Lung (tissue), 12 donors: ENCODE measurements around the gene UBE2D1. TPM values are rescaled to one million over a fixed set of nuclear protein-coding genes. Genes with fewer than 3 reads are reported as not detected.
A peak's percentile ranks its signal among the peaks of the same experiment; 100 is the strongest.

ENCODE experiments used
- ATAC-seq: fragments of 200-7000 bp; cut with Tn5 transposase; one replicate; pipeline ENCODE4 v1.9.1; 2020; ENCODE audit warnings: moderate number of reproducible peaks; ENCODE audit not compliant: insufficient read depth, low FRiP score
- DNase-seq, 3 donors: peaks; one replicate each; pipeline ENCODE4 v3.0.0-alpha.2; 2013 to 2017
- H3K27ac ChIP-seq, 2 donors: one replicate each; pipeline ENCODE4 v1.5.1; 2013; ENCODE audit warnings: mild to moderate bottlenecking in 2 of 2, moderate library complexity in 2 of 2, control low read depth in 1 of 2, inconsistent platforms in 1 of 2, low read depth in 1 of 2, low read length in 1 of 2
- H3K27me3 ChIP-seq, 3 donors: one replicate each; pipeline ENCODE4 v1.5.1; 2013; ENCODE audit warnings: low read length in 2 of 3; ENCODE audit not compliant: control insufficient read depth in 3 of 3, insufficient read depth in 3 of 3
- H3K36me3 ChIP-seq, 4 donors: one replicate each; pipeline ENCODE4 v1.5.1; 2013; ENCODE audit warnings: low read length in 4 of 4, mild to moderate bottlenecking in 1 of 4, moderate library complexity in 1 of 4; ENCODE audit not compliant: control insufficient read depth in 4 of 4, insufficient read depth in 4 of 4
- H3K4me1 ChIP-seq, 5 donors: one replicate each; pipeline ENCODE4 v1.5.1; 2013; ENCODE audit warnings: low read length in 5 of 5, mild to moderate bottlenecking in 2 of 5, moderate library complexity in 1 of 5; ENCODE audit not compliant: control insufficient read depth in 5 of 5, insufficient read depth in 5 of 5
- H3K4me3 ChIP-seq: one replicate; pipeline ENCODE4 v1.5.1; 2013; ENCODE audit warnings: mild to moderate bottlenecking, control low read depth, moderate library complexity
- H3K9ac ChIP-seq, 2 donors: one replicate each; pipeline ENCODE4 v1.5.1; 2013; ENCODE audit warnings: low read length in 2 of 2, control low read depth in 1 of 2; ENCODE audit not compliant: insufficient read depth in 1 of 2
- H3K9me3 ChIP-seq, 4 donors: one replicate each; pipeline ENCODE4 v1.5.1; 2013; ENCODE audit warnings: low read length in 3 of 4, mild to moderate bottlenecking in 1 of 4, moderate library complexity in 1 of 4; ENCODE audit not compliant: control insufficient read depth in 4 of 4, insufficient read depth in 3 of 4
- WGBS, 2 donors: extraction: QIAGEN DNeasy Blood & Tissue Kit; methylation state at CpG; one replicate each; pipeline ENCODE4 v1.1.7; 2013; 5-methylcytosine and 5-hydroxymethylcytosine counted together
- polyA plus RNA-seq, 2 donors: library from polyadenylated mRNA; stranded (reverse); fragments of 200-250 nt; gene quantifications; one replicate each; pipeline ENCODE4 v1.2.1, GENCODE V29; 2013
- total RNA-seq, 2 donors: library from RNA; depleted of rRNA in 1 of 2; stranded (reverse); fragments of >200 nt in 1 of 2; gene quantifications; one replicate each; pipeline ENCODE4 v1.2.1, GENCODE V29; 2014 to 2021
- TF ChIP-seq, protein P1 (sequence below): IDR thresholded peaks from 2 replicates; pipeline ENCODE4 v1.5.1; 2012; ENCODE audit warnings: mild to moderate bottlenecking; ENCODE audit errors: control extremely low read depth, extremely low read depth
- donor health status: control.
- donor health status: control.
- donor health status: Bipolar disorder and iron deficiency.
- donor health status: healthy.
- donor health status: DM: yes; HTN: yes; CAD: no.

Gene UBE2D1
- total and polyA plus RNA-seq, 4 donors, result 15.6 to 30.5 (median 21.0) TPM

DNA sequence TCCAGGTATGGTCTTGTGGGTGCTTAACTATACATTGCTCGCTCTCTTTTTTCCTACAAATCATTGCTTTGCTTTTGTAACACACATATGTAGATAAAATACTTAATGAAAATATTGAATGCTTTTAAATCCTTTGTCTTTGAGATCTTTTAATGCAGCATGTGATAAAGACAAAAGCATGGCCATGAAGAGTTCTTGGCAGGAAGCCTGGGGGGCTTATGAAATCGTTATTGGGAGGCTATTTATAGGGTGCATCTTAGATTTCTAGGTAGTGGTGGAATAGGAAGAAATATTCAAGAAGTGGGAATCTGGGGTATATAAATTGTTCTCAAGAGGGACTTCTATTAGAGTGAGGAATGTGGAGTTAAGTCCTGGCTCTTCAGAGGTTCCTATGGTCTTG lies 21.9 kb downstream of the UBE2D1 start:
- Histone ChIP-seq H3K4me1 (peaks cover 0 to 25% (median 3%) of the 10 kb centered on the region in 5 donors), H3K27ac (no peak overlapping the region)
- 51 to 52% methylated on average over 2 of the region's 2 CpGs for WGBS, 2 donors

DNA sequence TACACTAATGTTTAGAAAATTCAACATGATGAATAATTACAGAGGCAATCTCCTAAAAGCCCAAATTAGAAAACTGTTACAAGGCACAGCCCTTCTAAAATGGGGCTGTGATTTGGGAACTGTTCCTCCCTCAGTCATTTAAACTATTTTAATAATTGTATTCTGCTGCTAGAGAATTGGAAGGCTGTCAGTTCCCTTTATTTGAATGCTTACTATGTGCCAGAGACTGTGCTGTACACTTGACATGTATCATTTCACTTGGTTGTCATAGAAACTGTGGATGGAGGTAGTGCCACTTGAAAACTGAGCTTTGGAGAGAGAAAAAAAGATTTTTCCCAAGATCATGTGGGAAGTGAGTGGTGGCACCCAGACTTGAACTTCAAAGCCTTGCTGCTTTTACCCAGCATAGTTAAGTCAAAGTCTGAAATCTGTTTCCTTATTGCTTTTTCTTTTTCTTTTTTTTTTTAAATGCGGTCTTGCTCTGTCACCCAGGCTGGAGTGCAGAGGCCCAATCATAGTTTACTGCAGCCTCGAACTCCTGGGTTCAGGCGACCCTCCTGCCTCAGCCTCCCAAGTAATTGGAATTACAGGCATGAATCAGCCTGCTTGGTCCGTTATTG lies 23.6 kb downstream of the UBE2D1 start:
- no peaks in the 10 kb centered on the region for H3K9me3 ChIP-seq
- ATAC-seq (no peak), DNase-seq (no peak)
- peaks cover 0 to 19% (median 3%) of the 10 kb centered on the region in 5 donors for H3K4me1 ChIP-seq
- TF ChIP-seq, protein P1, sequence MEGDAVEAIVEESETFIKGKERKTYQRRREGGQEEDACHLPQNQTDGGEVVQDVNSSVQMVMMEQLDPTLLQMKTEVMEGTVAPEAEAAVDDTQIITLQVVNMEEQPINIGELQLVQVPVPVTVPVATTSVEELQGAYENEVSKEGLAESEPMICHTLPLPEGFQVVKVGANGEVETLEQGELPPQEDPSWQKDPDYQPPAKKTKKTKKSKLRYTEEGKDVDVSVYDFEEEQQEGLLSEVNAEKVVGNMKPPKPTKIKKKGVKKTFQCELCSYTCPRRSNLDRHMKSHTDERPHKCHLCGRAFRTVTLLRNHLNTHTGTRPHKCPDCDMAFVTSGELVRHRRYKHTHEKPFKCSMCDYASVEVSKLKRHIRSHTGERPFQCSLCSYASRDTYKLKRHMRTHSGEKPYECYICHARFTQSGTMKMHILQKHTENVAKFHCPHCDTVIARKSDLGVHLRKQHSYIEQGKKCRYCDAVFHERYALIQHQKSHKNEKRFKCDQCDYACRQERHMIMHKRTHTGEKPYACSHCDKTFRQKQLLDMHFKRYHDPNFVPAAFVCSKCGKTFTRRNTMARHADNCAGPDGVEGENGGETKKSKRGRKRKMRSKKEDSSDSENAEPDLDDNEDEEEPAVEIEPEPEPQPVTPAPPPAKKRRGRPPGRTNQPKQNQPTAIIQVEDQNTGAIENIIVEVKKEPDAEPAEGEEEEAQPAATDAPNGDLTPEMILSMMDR, result no peak
- H3K4me3 ChIP-seq, result no peak overlapping the region
- no peak overlapping the region for H3K9ac ChIP-seq
- WGBS, 2 donors, result 90 to 91% methylated on average over 4 of the region's 4 CpGs
- H3K36me3 ChIP-seq, result peaks cover 0 to 4% (median 0%) of the 10 kb centered on the region in 4 donors
- H3K27me3 ChIP-seq, result no peaks in the 10 kb centered on the region
- H3K27ac ChIP-seq, result peak overlapping the region in 1 of 2 donors; percentile 45

More for the DNA sequence above, 21.9 kb downstream of the UBE2D1 start:
- Histone ChIP-seq H3K9me3 (no peaks in the 10 kb centered on the region), H3K9ac (no peak overlapping the region), H3K4me3 (no peak overlapping the region), H3K36me3 (no peaks in the 10 kb centered on the region), H3K27me3 (no peaks in the 10 kb centered on the region)
- DNase-seq (no peak), ATAC-seq (no peak)
- TF ChIP-seq, protein P1, result no peak

DNA sequence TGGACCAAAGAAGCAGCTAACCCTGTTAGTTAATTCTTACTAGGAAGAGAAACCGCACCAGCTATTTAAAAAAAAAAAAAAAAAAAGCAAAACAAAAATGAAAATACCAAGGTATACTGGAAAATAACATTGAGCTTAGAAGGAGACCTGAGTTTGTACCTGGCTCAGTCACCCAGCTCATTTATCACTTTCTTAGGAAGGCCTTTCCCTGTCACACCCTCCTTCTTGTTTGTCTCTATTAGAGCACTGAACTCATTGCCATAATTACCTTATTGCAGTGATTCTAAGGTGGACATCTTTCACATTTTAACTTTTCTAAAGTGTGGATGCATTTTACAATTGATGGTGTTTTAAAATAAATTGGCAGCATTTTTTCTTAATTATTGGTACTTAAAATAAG lies 24.1 kb downstream of the UBE2D1 start:
- no peaks in the 10 kb centered on the region for H3K9me3 ChIP-seq
- ATAC-seq, result no peak
- H3K27ac ChIP-seq, result no peak overlapping the region
- DNase-seq, result no peak
- peaks cover 0 to 19% (median 3%) of the 10 kb centered on the region in 5 donors for H3K4me1 ChIP-seq
- H3K36me3 ChIP-seq, result peaks cover 0 to 4% (median 0%) of the 10 kb centered on the region in 4 donors
- no peak overlapping the region for H3K4me3 ChIP-seq
- TF ChIP-seq, protein P1, result no peak
- H3K27me3 ChIP-seq, result no peaks in the 10 kb centered on the region
- 67 to 90% methylated on average over 1 of the region's 1 CpG for WGBS, 2 donors
- H3K9ac ChIP-seq, result no peak overlapping the region
